Measurements from ENCODE around the gene CPSF3. TPM values are rescaled to one million over a fixed set of nuclear protein-coding genes. Genes with fewer than 3 reads are reported as not detected.
A peak's percentile ranks its signal among the peaks of the same experiment; 100 is the strongest.

The CPSF3 gene
- total and polyA plus RNA-seq, 12 donors, result 20.9 to 58.3 (median 32.5) TPM

DNA sequence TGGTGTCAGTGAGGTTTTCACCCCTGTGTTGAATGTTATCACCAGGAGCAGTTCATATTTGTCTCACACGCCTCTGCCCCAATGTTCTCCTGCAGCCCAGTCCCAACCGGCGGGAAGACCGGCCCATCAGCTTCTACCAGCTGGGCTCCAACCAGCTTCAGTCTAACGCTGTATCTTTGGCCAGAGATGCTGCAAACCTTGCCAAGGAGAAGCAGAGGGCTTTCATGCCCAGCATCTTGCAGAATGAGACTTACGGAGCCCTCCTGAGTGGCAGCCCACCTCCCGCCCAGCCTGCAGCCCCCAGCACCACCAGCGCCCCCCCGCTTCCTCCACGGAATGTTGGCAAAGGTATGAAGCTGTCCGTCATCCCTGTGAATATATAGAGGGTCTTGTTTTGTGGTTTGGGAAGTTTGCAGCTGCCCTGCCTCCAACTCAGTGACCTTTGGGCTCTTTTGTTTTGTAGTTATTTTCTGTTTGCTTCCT lies 35.2 kb upstream of the CPSF3 start:
- Histone ChIP-seq H3K36me3 (replicated peaks in 1 of 2) (no peaks in the 10 kb centered on the region), H3K9me3 (replicated peaks in 1 of 3) (no peaks in the 10 kb centered on the region), H3K4me1 (replicated peaks in 1 of 2) (peaks cover 0 to 8% of the 10 kb centered on the region in 2 donors), H3K27ac (peak overlapping the region in 1 of 5 donors; percentile 10), H3K27me3 (no peaks in the 10 kb centered on the region), H3K4me3 (no peak overlapping the region)
- no peak for DNase-seq
- TF ChIP-seq POLR2A (IDR thresholded peaks at IDR 0.05), result no peak
- TF ChIP-seq, protein P1, sequence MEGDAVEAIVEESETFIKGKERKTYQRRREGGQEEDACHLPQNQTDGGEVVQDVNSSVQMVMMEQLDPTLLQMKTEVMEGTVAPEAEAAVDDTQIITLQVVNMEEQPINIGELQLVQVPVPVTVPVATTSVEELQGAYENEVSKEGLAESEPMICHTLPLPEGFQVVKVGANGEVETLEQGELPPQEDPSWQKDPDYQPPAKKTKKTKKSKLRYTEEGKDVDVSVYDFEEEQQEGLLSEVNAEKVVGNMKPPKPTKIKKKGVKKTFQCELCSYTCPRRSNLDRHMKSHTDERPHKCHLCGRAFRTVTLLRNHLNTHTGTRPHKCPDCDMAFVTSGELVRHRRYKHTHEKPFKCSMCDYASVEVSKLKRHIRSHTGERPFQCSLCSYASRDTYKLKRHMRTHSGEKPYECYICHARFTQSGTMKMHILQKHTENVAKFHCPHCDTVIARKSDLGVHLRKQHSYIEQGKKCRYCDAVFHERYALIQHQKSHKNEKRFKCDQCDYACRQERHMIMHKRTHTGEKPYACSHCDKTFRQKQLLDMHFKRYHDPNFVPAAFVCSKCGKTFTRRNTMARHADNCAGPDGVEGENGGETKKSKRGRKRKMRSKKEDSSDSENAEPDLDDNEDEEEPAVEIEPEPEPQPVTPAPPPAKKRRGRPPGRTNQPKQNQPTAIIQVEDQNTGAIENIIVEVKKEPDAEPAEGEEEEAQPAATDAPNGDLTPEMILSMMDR (IDR thresholded peaks at IDR 0.05), result no peak
- 93 to 100% (median 96%) methylated on average over 4 to 11 of the region's 11 CpGs for WGBS, 4 donors
- intact Hi-C loops (cut with DNase I), result no loop called here

DNA sequence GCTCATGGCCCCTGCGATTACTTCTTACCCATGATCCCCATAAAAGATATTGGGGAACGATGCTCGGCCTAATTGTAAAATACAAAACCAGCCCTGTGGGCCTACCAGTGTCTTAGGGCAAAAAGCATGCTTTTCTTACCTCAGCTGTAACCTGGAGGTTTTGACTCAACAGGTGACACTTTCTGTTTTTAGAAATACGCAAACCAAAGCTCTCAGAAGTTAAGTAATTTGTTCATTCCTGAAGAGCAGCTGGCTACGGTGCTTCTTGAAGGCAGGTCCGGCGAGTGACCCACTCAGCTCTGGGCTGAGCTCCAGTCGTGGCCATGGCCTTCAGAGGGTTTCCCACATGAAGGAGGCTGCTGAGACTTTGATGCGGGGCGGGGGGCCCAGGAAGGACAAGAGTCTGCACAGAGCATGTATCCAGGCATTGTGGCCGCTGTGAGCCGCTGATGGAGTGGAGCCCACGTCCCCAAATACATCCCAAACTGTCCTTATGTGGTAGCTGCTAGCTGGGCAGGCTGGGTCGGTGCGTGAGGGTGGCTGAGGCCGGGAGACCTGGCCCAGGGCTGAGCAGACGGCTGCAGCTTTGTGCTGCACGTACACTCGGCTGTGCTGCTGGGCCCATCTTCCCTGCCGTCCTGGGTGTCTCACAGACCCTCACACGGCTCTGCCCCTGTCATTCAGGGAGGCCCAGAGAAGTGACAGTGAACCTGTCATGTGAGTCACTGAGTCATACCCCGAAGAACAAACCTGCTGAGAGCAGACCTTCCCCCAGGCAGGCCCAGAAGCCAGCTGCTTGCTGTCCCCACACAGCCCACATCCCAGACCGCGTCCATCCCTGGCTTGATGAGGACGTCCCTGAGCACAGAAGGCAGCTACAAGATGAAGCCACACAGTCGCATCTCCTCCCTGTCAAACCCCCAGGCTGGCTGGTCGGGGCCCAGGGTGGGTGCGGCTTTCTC lies 34.2 kb upstream of the CPSF3 start:
- no peaks in the 10 kb centered on the region for H3K27me3 ChIP-seq
- H3K4me1 ChIP-seq (replicated peaks in 1 of 2), result peaks cover 0 to 8% of the 10 kb centered on the region in 2 donors
- peak overlapping the region in 2 of 5 donors; percentile 47 to 56 for H3K27ac ChIP-seq
- H3K9me3 ChIP-seq (replicated peaks in 1 of 3), result no peaks in the 10 kb centered on the region
- TF ChIP-seq POLR2A (IDR thresholded peaks at IDR 0.05), result no peak
- TF ChIP-seq, protein P1 (IDR thresholded peaks at IDR 0.05), result no peak
- no peak overlapping the region for H3K4me3 ChIP-seq
- 72 to 86% (median 75%) methylated on average over 17 to 28 of the region's 28 CpGs for WGBS, 4 donors
- no peaks in the 10 kb centered on the region for H3K36me3 ChIP-seq (replicated peaks in 1 of 2)
- DNase-seq, result peak in 6 of 7 donors; percentile 39 to 66 (median 54)
- intact Hi-C loops (cut with DNase I), result no loop called here

DNA sequence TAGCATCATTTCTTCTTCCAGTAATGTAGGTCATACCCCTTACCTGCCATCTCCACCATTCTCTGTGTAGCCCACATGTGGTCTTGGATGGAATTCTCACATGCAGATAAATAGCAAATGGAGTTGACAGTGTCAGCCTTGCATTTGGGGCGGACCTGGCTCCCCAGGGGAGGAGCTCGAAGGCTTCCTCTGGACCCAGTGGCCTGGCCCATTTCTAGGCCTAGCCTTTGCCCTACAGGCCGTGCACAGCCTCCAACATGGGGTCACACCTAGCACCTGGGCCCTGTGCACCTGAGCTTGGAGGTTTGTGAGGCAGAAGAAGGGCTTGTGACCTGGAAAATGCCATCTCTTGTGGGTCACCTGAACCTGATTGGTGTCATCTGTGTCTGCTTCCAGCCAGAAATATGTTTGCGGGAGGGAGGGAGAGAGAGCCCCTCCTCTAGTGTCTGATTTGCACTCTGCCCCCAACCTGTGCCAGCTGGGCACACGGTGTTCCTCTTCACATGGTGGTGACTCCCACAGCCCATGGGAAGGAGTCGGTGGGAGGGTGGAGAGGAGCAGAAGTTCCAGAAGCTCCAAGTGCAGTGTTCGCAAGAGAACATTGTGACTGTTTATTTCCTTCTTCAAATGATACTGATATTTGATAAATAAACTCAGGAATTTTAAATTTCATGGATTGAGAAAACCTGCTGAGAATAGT lies 33.2 kb upstream of the CPSF3 start:
- Histone ChIP-seq H3K36me3 (replicated peaks in 1 of 2) (no peaks in the 10 kb centered on the region), H3K4me3 (no peak overlapping the region), H3K27ac (no peak overlapping the region), H3K4me1 (replicated peaks in 1 of 2) (peaks cover 0 to 8% of the 10 kb centered on the region in 2 donors), H3K27me3 (no peaks in the 10 kb centered on the region), H3K9me3 (replicated peaks in 1 of 3) (no peaks in the 10 kb centered on the region)
- TF ChIP-seq POLR2A (IDR thresholded peaks at IDR 0.05), result no peak
- TF ChIP-seq, protein P1 (IDR thresholded peaks at IDR 0.05), result no peak
- intact Hi-C loops (cut with DNase I), result no loop called here
- no peak for DNase-seq
- 89 to 100% (median 95%) methylated on average over 4 to 7 of the region's 7 CpGs for WGBS, 4 donors

DNA sequence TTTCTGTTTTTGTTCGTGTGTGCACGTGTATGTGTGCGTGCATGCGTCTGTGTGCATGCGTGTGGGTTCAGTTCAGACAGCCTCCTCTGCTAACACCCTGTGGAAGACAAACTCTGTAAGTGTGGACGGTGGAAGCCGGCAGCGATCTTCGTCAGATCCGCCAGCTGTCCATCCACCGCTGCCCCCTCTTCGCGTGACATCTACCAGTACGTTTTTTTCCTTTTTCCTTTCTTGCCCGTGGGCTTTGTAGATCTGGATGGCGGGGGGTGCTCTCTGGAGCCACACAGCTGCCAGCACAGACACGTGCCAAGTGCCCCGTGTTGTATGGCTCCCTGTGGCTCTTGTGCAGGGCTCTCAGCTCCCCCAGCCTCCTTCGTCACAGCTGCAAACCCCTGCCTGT lies 32.5 kb upstream of the CPSF3 start:
- TF ChIP-seq POLR2A (IDR thresholded peaks at IDR 0.05), result no peak
- TF ChIP-seq, protein P1 (IDR thresholded peaks at IDR 0.05), result no peak
- intact Hi-C loops (cut with DNase I), result no loop called here
- DNase-seq, result no peak

More for the DNA sequence above, 32.5 kb upstream of the CPSF3 start:
- Histone ChIP-seq H3K4me3 (no peak overlapping the region), H3K36me3 (replicated peaks in 1 of 2) (no peaks in the 10 kb centered on the region), H3K27ac (no peak overlapping the region), H3K4me1 (replicated peaks in 1 of 2) (peaks cover 0 to 5% of the 10 kb centered on the region in 2 donors), H3K27me3 (no peaks in the 10 kb centered on the region), H3K9me3 (replicated peaks in 1 of 3) (no peaks in the 10 kb centered on the region)
- WGBS, 4 donors, result 93 to 95% (median 94%) methylated on average over 19 of the region's 19 CpGs
